Endodermal cell (in vitro differentiated cells): Measurements from ENCODE around the gene MFAP4. TPM values are rescaled to one million over a fixed set of nuclear protein-coding genes. Genes with fewer than 3 reads are reported as not detected.

ENCODE experiments used
- DNase-seq: peaks from one replicate; pipeline ENCODE4 v3.0.0-alpha.2; 2017
- H3K27ac ChIP-seq: 2 replicates; pipeline ENCODE4 v1.5.1; 2013; ENCODE audit warnings: mild to moderate bottlenecking, low read depth, low read length, moderate library complexity
- H3K27me3 ChIP-seq: 2 replicates; pipeline ENCODE4 v1.6.1; 2013; ENCODE audit warnings: mild to moderate bottlenecking, low read length, moderate library complexity; ENCODE audit not compliant: insufficient read depth, control insufficient read depth, poor library complexity, severe bottlenecking
- H3K36me3 ChIP-seq: 2 replicates; pipeline ENCODE4 v1.7.0; 2013; ENCODE audit warnings: mild to moderate bottlenecking, low read length, moderate library complexity; ENCODE audit not compliant: control insufficient read depth, insufficient read depth
- H3K4me1 ChIP-seq: one replicate; pipeline ENCODE4 v1.7.0; 2013; ENCODE audit warnings: low read length; ENCODE audit not compliant: control insufficient read depth, insufficient read depth
- H3K4me3 ChIP-seq: 2 replicates; pipeline ENCODE4 v1.5.1; 2013; ENCODE audit warnings: mild to moderate bottlenecking, low read length, moderate library complexity
- H3K9ac ChIP-seq: 2 replicates; pipeline ENCODE4 v1.6.1; 2013; ENCODE audit warnings: mild to moderate bottlenecking, low read length, moderate library complexity; ENCODE audit not compliant: poor library complexity, severe bottlenecking; ENCODE audit errors: extremely low read depth
- H3K9me3 ChIP-seq: 2 replicates; pipeline ENCODE4 v1.6.1; 2013; ENCODE audit warnings: mild to moderate bottlenecking, low read length, moderate library complexity; ENCODE audit not compliant: control insufficient read depth
- H3K27ac Mint-ChIP-seq: 2 replicates; pipeline ENCODE4 v1.8.0; 2020; ENCODE audit warnings: mixed read lengths
- H3K27me3 Mint-ChIP-seq: 2 replicates; pipeline ENCODE4 v1.8.0; 2021; ENCODE audit warnings: mild to moderate bottlenecking, mixed read lengths; ENCODE audit not compliant: insufficient read depth
- H3K36me3 Mint-ChIP-seq: 2 replicates; pipeline ENCODE4 v1.8.0; 2020; ENCODE audit warnings: low read depth, mixed read lengths
- H3K4me1 Mint-ChIP-seq: 2 replicates; pipeline ENCODE4 v1.8.0; 2020; ENCODE audit warnings: mixed read lengths
- H3K4me3 Mint-ChIP-seq: 2 replicates; pipeline ENCODE4 v1.8.0; 2020; ENCODE audit warnings: mild to moderate bottlenecking, moderate library complexity, mixed read lengths
- H3K9me3 Mint-ChIP-seq: 2 replicates; pipeline ENCODE4 v1.8.0; 2020; ENCODE audit warnings: mild to moderate bottlenecking, mixed read lengths
- CTCF ChIP-seq: fragments of 200-600 bp; sonication (generic); conservative IDR thresholded peaks from 2 replicates; pipeline ENCODE4 v1.5.0; 2021; ENCODE audit warnings: antibody characterized with exemption, mild to moderate bottlenecking
- WGBS, 2 experiments: methylation state at CpG; one replicate each; pipeline versions ENCODE4 v1.1.5 to v1.1.7; 2013; ENCODE audit warnings: missing lambda C conversion rate in 2 of 2, mixed read lengths in 1 of 2; ENCODE audit not compliant: insufficient coverage in 1 of 2, insufficient read length in 1 of 2; 5-methylcytosine and 5-hydroxymethylcytosine counted together
- total RNA-seq, 2 donors: library from RNA; stranded (reverse); fragmentation: NEBNext Ultra II Directional in 1 of 2; extraction: Animal tissue kit (Norgen Biotek cat#: 25700) in 1 of 2; gene quantifications; 2 replicates in 1 of 2; 3 replicates in 1 of 2; pipeline ENCODE4 v1.2.1, GENCODE V29; 2021

MFAP4 gene
- total RNA-seq, 2 donors from 2014 or later: 11.1 to 36.8 TPM

GRCh38 chr17:19381741-19382444, 5.1 kb downstream of the MFAP4 start:
- no peaks in the 10 kb centered on the region for H3K9me3 Mint-ChIP-seq
- Histone ChIP-seq H3K27ac (no peak overlapping the region), H3K9me3 (no peaks in the 10 kb centered on the region), H3K9ac (no peak overlapping the region), H3K27me3 (no peaks in the 10 kb centered on the region), H3K36me3 (peaks cover 64% of the 10 kb centered on the region), H3K4me1 (peaks cover 13% of the 10 kb centered on the region), H3K4me3 (no peak overlapping the region)
- DNase-seq: no peak
- WGBS, 2 experiments: 96 to 97% methylated on average over 23 to 31 of the region's 31 CpGs
- H3K4me3 Mint-ChIP-seq: no peak overlapping the region
- peaks cover 55% of the 10 kb centered on the region for H3K36me3 Mint-ChIP-seq
- peaks cover 40% of the 10 kb centered on the region for H3K4me1 Mint-ChIP-seq
- no peak for TF ChIP-seq CTCF
- no peaks in the 10 kb centered on the region for H3K27me3 Mint-ChIP-seq
- no peak overlapping the region for H3K27ac Mint-ChIP-seq

DNA sequence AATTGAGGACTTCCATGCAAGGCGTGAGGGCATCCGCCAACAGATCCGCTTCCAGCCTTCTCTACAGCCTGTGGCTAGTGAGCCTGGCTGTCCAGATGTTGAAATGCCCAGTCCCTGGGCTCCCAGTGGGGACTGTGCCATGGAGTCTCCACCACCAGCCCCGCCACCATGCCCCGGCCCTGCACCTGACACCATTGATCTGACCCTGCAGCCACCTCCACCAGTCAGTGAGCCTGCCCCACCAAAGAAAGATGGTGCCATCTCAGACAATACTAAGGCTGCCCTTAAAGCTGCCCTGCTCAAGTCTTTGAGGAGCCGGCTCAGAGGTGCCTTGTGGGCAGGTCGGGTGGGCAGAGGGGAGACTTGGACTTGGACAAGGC, 5.6 kb downstream of the MFAP4 start:
- peaks cover 40% of the 10 kb centered on the region for H3K4me1 Mint-ChIP-seq
- H3K9me3 Mint-ChIP-seq: no peaks in the 10 kb centered on the region
- Histone ChIP-seq H3K36me3 (peaks cover 64% of the 10 kb centered on the region), H3K27ac (no peak overlapping the region), H3K4me3 (no peak overlapping the region), H3K27me3 (no peaks in the 10 kb centered on the region), H3K9ac (no peak overlapping the region), H3K9me3 (no peaks in the 10 kb centered on the region), H3K4me1 (peaks cover 13% of the 10 kb centered on the region)
- no peak for TF ChIP-seq CTCF
- H3K27me3 Mint-ChIP-seq: no peaks in the 10 kb centered on the region
- H3K4me3 Mint-ChIP-seq: no peak overlapping the region
- H3K36me3 Mint-ChIP-seq: peaks cover 55% of the 10 kb centered on the region
- DNase-seq: no peak
- H3K27ac Mint-ChIP-seq: peak overlapping the region; percentile 39
- 96 to 100% methylated on average over 3 to 7 of the region's 7 CpGs for WGBS, 2 experiments

DNA sequence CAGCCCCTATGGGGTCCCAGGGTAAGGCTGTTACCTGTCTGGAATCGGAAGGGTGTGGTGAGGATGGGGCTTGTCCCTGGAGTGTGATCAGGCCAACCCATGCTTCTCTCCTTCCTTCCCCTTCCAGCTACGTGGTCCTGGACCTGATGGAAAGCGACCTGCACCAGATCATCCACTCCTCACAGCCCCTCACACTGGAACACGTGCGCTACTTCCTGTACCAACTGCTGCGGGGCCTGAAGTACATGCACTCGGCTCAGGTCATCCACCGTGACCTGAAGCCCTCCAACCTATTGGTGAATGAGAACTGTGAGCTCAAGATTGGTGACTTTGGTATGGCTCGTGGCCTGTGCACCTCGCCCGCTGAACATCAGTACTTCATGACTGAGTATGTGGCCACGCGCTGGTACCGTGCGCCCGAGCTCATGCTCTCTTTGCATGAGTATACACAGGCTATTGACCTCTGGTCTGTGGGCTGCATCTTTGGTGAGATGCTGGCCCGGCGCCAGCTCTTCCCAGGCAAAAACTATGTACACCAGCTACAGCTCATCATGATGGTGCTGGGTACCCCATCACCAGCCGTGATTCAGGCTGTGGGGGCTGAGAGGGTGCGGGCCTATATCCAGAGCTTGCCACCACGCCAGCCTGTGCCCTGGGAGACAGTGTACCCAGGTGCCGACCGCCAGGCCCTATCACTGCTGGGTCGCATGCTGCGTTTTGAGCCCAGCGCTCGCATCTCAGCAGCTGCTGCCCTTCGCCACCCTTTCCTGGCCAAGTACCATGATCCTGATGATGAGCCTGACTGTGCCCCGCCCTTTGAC, 6.3 kb downstream of the MFAP4 start:
- peaks cover 38% of the 10 kb centered on the region for H3K4me1 Mint-ChIP-seq
- WGBS, 2 experiments: 94 to 97% methylated on average over 26 to 29 of the region's 29 CpGs
- Histone ChIP-seq H3K27ac (no peak overlapping the region), H3K27me3 (no peaks in the 10 kb centered on the region), H3K4me3 (peak overlapping the region; percentile 97), H3K9ac (no peak overlapping the region), H3K4me1 (peaks cover 13% of the 10 kb centered on the region), H3K9me3 (no peaks in the 10 kb centered on the region), H3K36me3 (peaks cover 60% of the 10 kb centered on the region)
- no peak for TF ChIP-seq CTCF
- H3K9me3 Mint-ChIP-seq: no peaks in the 10 kb centered on the region
- peak overlapping the region; percentile 39 for H3K27ac Mint-ChIP-seq
- DNase-seq: no peak
- peak overlapping the region; percentile 25 for H3K4me3 Mint-ChIP-seq
- H3K36me3 Mint-ChIP-seq: peaks cover 54% of the 10 kb centered on the region
- H3K27me3 Mint-ChIP-seq: no peaks in the 10 kb centered on the region
